Omental fat pad (tissue), 4 donors: ENCODE results near the gene ADAMTSL5. TPM values are rescaled to one million over a fixed set of nuclear protein-coding genes. Genes with fewer than 3 reads are reported as not detected.
"Not testable (repeated sequence)": the region's sequence is repeated elsewhere in the genome, so short reads cannot be mapped to it uniquely, and the experiment has no call there.

Source experiments
- ATAC-seq: fragments of 150-250 bp; one replicate; pipeline ENCODE4 v1.9.1; 2016; ENCODE audit warnings: mild to moderate bottlenecking, moderate library complexity; ENCODE audit not compliant: low FRiP score
- DNase-seq: peaks from one replicate; pipeline ENCODE4 v3.0.0-alpha.2; 2019; ENCODE audit warnings: low spot score
- total RNA-seq, 4 donors: library from RNA; depleted of rRNA; stranded (reverse); fragments of >200 nt; gene quantifications; one replicate each; pipeline ENCODE4 v1.1.0, GENCODE V29; 2016
- TF ChIP-seq, protein P1 (sequence below), 3 donors: fragments of 450-650 bp; IDR thresholded peaks; one replicate each; pipeline ENCODE4 v1.5.1; 2016 to 2017; ENCODE audit warnings: antibody characterized with exemption in 3 of 3, mild to moderate bottlenecking in 3 of 3, moderate library complexity in 2 of 3

Gene ADAMTSL5
- total RNA-seq, 4 donors from 2014 or later, result 0.60 to 4.3 (median 0.89) TPM

DNA sequence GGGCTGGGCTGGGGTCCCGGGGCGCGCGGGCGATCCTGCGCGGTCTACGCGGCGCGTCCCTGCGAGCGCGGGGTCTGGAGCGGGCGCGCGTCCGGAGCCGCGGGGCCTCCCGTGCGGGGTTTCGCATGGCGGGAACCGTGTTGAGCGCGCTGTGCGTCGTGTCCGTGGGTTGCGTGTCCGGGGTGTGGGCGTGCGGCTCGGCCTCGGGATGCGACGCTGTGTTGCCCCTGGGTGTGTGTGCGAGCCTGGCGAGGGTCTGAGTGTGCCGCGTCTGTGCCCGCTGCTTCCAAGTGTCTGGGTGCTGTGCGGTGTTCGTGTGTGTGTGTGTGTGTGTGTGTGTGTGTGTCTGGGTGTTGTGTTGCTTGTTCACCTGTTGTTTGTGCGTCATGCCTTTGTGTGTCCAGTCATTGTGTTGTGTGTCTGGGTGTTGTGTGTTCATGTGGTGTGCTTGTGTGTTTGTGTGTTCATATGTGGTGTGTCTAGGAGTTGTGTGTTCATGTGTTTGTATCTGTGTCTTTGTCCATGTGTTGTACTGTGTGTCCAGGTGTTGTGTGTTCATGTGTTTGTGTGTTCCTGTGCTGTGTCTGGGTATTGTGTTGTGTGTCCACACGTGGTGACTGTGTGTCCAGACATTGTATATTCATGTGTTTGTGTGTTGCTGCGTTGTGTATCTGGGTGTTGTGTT, 11.6 kb upstream of the ADAMTSL5 start:
- TF ChIP-seq, protein P1, sequence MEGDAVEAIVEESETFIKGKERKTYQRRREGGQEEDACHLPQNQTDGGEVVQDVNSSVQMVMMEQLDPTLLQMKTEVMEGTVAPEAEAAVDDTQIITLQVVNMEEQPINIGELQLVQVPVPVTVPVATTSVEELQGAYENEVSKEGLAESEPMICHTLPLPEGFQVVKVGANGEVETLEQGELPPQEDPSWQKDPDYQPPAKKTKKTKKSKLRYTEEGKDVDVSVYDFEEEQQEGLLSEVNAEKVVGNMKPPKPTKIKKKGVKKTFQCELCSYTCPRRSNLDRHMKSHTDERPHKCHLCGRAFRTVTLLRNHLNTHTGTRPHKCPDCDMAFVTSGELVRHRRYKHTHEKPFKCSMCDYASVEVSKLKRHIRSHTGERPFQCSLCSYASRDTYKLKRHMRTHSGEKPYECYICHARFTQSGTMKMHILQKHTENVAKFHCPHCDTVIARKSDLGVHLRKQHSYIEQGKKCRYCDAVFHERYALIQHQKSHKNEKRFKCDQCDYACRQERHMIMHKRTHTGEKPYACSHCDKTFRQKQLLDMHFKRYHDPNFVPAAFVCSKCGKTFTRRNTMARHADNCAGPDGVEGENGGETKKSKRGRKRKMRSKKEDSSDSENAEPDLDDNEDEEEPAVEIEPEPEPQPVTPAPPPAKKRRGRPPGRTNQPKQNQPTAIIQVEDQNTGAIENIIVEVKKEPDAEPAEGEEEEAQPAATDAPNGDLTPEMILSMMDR (IDR thresholded peaks at IDR 0.05), result no peak
- DNase-seq (no peak), ATAC-seq (no peak)

GRCh38 chr19:1523412-1524286, 10.8 kb upstream of the ADAMTSL5 start, which contains the start of gene PLK5:
TSS of gene PLK5 (plus strand) at chr19:1524077. CDS start at chr19:1526997, 2,920 bp downstream.
- no peak for ATAC-seq
- DNase-seq, result no peak
- TF ChIP-seq, protein P1 (IDR thresholded peaks at IDR 0.05), result no peak

DNA sequence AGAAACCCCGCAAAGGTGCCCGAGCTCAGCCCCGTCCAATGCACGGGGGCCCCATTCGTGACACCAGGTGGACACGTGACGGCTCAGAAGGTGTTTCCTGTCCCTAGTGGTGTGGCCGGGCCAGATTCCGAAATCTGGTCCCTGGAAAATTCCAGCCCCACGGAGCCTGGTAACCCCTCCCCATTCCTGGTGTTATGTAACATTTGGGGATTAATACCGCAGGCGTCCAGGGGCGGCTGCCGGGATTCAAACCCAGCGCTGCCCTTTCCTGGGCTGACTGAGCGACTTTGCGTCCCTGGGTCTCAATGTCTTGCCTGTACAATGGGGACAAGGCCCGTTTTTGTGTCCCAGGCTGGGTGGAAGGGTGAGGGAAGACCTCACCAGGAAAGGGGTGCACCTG, 10.0 kb upstream of the ADAMTSL5 start:
- TF ChIP-seq, protein P1 (IDR thresholded peaks at IDR 0.05), result no peak
- ATAC-seq, result no peak
- no peak for DNase-seq

DNA sequence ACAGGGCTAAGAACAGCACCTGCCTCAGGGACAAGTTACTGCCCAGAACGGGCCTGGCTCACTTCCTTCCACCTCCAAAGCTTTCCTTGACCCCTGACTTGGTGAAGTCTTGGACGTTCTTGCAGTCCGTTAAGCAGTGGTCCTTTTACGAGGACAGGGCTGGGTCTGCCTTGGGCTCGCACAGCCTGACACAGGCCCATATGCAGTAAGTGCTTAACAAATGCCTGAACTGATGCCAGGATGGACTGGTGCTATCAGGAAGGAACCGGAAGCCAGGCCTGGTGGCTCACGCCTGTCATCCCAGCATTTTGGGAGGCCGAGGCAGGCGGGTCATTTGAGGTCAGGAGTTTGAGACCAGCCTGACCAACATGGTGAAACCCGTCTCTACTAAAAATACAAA, 9.2 kb upstream of the ADAMTSL5 start:
- TF ChIP-seq, protein P1 (IDR thresholded peaks at IDR 0.05), result no peak
- DNase-seq, result no peak
- ATAC-seq, result no peak

DNA sequence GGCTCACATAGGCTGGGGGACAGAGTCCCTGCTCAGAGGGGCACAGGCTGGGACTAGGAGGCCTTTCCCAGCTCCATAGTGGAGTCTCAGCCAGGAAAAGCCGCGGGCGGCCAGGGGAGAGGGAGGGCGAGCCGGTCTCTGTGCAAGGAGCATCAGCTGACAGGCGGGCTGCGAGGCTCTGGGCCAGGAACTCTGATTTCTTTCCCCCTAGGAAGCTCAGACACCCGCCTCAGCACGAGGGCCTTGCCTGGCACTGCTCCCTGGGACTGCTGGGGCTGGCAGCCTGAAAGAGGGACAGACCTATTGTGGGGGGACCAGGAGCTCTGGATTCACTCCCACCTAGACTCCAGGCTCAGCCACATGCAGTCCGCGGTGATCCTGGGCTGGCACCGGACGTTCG, 8.8 kb upstream of the ADAMTSL5 start:
- DNase-seq (no peak), ATAC-seq (no peak)
- TF ChIP-seq, protein P1 (IDR thresholded peaks at IDR 0.05), result no peak

DNA sequence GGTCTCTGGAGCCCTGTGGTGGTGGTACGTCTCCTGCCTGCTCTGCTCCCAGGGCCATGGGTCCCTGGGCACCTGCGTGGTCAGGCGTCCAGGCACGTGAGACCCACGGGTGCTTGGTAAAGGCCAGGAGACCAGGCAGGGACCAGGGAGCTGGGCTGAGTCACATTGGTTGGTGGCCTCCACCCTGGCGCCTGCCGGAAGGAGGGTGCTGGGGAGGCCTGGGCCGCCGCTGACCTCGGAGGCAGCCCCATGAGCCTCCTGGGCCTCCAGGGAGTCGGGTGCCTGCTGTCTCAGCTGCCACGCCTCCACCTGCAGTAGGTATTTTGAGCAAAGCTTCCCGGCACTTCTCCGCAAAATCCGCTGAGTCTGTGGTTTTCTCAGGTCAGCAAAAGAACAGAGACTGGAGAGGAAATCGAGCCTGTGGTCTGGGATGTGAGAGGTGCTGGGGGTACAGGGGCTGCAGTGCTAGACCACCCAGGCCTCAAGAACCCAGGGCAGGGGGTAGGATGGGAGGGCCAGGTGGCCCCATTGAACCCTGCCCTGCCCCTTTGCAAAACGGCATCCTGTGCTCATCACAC, 7.5 kb upstream of the ADAMTSL5 start:
- DNase-seq, result no peak
- TF ChIP-seq, protein P1 (IDR thresholded peaks at IDR 0.05), result no peak
- ATAC-seq, result no peak

DNA sequence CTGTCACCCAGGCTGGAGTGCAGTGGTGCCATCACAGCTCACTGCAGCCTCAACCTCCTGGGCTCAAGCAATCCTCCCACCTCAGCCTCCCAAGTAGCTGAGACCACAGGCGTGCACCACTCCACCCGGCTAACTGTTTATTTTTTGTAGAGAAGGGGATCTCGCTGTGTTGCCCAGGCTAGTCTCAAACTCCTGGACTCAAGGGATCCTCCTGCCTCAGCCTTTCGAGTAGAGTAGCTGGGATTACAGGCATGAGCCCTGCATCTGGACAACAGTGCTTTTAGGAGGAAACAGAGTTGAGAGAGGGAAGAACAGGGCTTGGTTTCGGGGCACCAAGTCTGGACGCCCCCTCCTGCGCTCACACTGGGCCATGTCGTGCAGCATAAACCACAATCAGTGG, 7.0 kb upstream of the ADAMTSL5 start:
- not testable (repeated sequence) for ATAC-seq

More for the DNA sequence above, 7.0 kb upstream of the ADAMTSL5 start:
- not testable (repeated sequence) for DNase-seq
